Spleen (tissue), 7 donors: ENCODE measurements around the gene AAK1.

Experiments
- CTCF ChIP-seq, 11 experiments: fragments of 200-600 bp in 7 of 11; fragments of 450-650 bp in 4 of 11; sonication (generic) in 4 of 11; IDR thresholded peaks in 8 of 11; conservative IDR thresholded peaks in 3 of 11; 1 replicate in 7 of 11; 2 replicates in 4 of 11; pipeline versions ENCODE4 v1.4.0 to v1.8.0; 2016 to 2021; ENCODE audit warnings: antibody characterized with exemption in 11 of 11, inconsistent platforms in 4 of 11, mild to moderate bottlenecking in 1 of 11
- POLR2A ChIP-seq, 3 donors: fragments of 450-650 bp; IDR thresholded peaks; one replicate each; pipeline ENCODE4 v1.5.1; 2017; ENCODE audit warnings: antibody characterized with exemption in 3 of 3, mild to moderate bottlenecking in 1 of 3
- POLR2AphosphoS5 ChIP-seq, 3 donors: sonication (generic); formaldehyde crosslinking; IDR thresholded peaks; one replicate each; pipeline ENCODE4 v1.5.1; 2017; ENCODE audit warnings: antibody characterized with exemption in 3 of 3
- donor health status: DM: no; HTN: no; CAD: no; lungs with moderate emphysema.
- donor health status: DM: no; HTN: no; CAD: no.
- donor health status: DM: no; HTN: no; CAD: no.

- TF ChIP-seq CTCF (IDR thresholded peaks at IDR 0.05 in 8 of 11, conservative IDR thresholded peaks at IDR 0.05 in 3 of 11) (no peak), POLR2AphosphoS5 (IDR thresholded peaks at IDR 0.05) (no peak), POLR2A (IDR thresholded peaks at IDR 0.05) (no peak)
These were observed 70.9 kb downstream of the AAK1 start for GRCh38 chr2:69572641-69573040.
